HUES48 (cell line): ENCODE results near the gene DZIP1.
"Not testable (repeated sequence)": the region's sequence is repeated elsewhere in the genome, so short reads cannot be mapped to it uniquely, and the experiment has no call there.

Source experiments
- H3K27ac ChIP-seq: one replicate; pipeline ENCODE4 v1.7.0; 2013; ENCODE audit warnings: low read depth, low read length, inconsistent platforms
- H3K27me3 ChIP-seq: 2 replicates; pipeline ENCODE4 v1.6.1; 2013; ENCODE audit warnings: mild to moderate bottlenecking, low read length; ENCODE audit not compliant: control insufficient read depth, insufficient read depth
- H3K36me3 ChIP-seq: 2 replicates; pipeline ENCODE4 v1.6.1; 2013; ENCODE audit warnings: low read length; ENCODE audit not compliant: control insufficient read depth, insufficient read depth
- H3K4me1 ChIP-seq: 2 replicates; pipeline ENCODE4 v1.6.1; 2013; ENCODE audit warnings: mild to moderate bottlenecking, low read length; ENCODE audit not compliant: control insufficient read depth, insufficient read depth
- H3K4me3 ChIP-seq: 2 replicates; pipeline ENCODE4 v1.5.1; 2013; ENCODE audit warnings: mild to moderate bottlenecking, low read depth, low read length
- H3K9ac ChIP-seq: 2 replicates; pipeline ENCODE4 v1.6.1; 2013; ENCODE audit warnings: mild to moderate bottlenecking, low read depth, low read length, moderate library complexity
- H3K9me3 ChIP-seq: 2 replicates; pipeline ENCODE4 v1.6.1; 2013; ENCODE audit warnings: low read length; ENCODE audit not compliant: control insufficient read depth, insufficient read depth

Gene DZIP1

DNA sequence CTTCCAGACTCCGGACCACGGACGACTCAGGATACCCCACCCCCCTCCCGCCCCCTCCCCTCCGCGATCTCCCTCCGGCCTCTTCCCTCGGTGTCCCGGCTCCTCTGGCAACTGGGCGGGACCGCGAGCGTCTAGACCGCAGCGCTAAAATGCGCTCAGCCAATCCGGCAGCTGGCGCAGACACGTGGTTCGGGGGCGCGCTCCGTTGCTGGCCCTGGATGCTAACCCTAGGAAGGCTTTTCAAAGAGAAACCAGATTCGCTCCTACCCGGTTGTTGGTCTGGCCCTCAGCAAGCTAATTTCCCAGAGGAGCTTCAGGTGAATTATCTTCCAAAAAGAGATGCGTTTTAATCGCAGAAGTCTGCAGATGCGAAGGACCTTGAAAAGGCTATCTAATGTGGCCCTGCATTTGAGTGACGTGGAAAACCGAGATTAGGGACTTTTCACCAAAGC is at the start of gene DZIP1:
Gene DZIP1 (minus strand): TSS at position 106 of the 452 bp plus-strand sequence. CDS start 2,677 bp downstream, outside the sequence.
- peaks cover 17% of the 10 kb centered on the region for H3K27me3 ChIP-seq
- H3K36me3 ChIP-seq: peaks cover 9% of the 10 kb centered on the region
- peak within 1 kb of the TSS; percentile 36 for H3K9ac ChIP-seq
- H3K9me3 ChIP-seq: no peaks in the 10 kb centered on the region
- peaks cover 26% of the 10 kb centered on the region for H3K4me1 ChIP-seq
- H3K4me3 ChIP-seq: peak within 1 kb of the TSS; percentile 66
- H3K27ac ChIP-seq: peak within 1 kb of the TSS; percentile 72

DNA sequence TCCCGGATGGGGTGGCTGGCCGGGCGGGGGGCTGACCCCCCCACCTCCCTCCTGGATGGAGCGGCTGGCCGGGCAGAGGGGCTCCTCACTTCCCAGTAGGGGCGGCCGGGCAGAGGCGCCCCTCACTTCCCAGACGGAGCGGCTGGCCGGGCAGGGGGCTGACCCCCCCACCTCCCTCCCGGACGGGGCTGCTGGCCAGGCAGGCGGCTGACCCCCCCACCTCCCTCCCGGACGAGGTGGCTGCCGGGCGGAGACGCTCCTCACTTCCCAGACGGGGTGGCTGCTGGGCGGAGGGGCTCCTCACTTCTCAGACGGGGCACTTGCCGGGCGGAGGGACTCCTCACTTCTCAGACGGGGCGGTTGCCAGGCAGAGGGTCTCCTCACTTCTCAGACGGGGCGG is 46.5 kb upstream of the DZIP1 start:
- not testable (repeated sequence) for H3K4me1 ChIP-seq, H3K27ac ChIP-seq, H3K9me3 ChIP-seq, H3K4me3 ChIP-seq, H3K27me3 ChIP-seq, H3K36me3 ChIP-seq, H3K9ac ChIP-seq

- Histone ChIP-seq H3K36me3 (no peaks in the 10 kb centered on the region), H3K27me3 (no peaks in the 10 kb centered on the region), H3K9me3 (no peaks in the 10 kb centered on the region), H3K9ac (no peak overlapping the region), H3K27ac (no peak overlapping the region), H3K4me1 (peaks cover 4% of the 10 kb centered on the region; the same call in 1 of the 2 replicates), H3K4me3 (no peak overlapping the region)
These were observed 45.0 kb upstream of the DZIP1 start for GRCh38 chr13:95689582-95689926.

GRCh38 chr13:95684960-95685359 is 40.5 kb upstream of the DZIP1 start:
- not testable (repeated sequence) for H3K4me3 ChIP-seq, H3K9ac ChIP-seq, H3K27me3 ChIP-seq, H3K36me3 ChIP-seq, H3K9me3 ChIP-seq
- H3K27ac ChIP-seq: peak overlapping the region; percentile 44
- H3K4me1 ChIP-seq: peaks cover 10% of the 10 kb centered on the region; the same call in 1 of the 2 replicates

- Histone ChIP-seq H3K9me3 (no peaks in the 10 kb centered on the region), H3K4me3 (no peak overlapping the region), H3K9ac (no peak overlapping the region), H3K27ac (peak overlapping the region; percentile 44), H3K27me3 (no peaks in the 10 kb centered on the region), H3K4me1 (peaks cover 10% of the 10 kb centered on the region; the same call in 1 of the 2 replicates), H3K36me3 (no peaks in the 10 kb centered on the region)
These were observed 39.9 kb upstream of the DZIP1 start for GRCh38 chr13:95684418-95684817.

DNA sequence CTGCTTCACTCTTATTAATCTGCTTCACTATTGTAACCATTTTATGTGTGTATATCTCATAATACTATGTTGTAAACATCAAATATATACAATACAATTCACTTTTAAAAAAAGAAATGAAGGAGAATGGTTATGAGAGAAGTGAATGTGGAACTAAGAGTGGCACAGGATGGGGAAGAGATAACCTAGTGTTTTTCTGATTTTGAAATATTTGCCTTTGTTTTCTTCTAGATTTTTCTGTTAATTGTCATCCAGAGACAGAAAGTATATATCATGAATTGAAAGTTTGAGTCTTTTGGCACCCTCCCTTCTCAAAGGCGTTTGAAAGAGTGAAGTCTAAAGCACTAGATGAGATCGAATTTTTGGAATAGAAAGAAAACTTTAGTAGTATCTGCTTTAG is 35.2 kb upstream of the DZIP1 start:
- H3K9ac ChIP-seq: no peak overlapping the region
- no peaks in the 10 kb centered on the region for H3K9me3 ChIP-seq
- no peaks in the 10 kb centered on the region for H3K27me3 ChIP-seq
- no peak overlapping the region for H3K27ac ChIP-seq
- H3K4me1 ChIP-seq: peaks cover 22% of the 10 kb centered on the region; the same call in 1 of the 2 replicates
- H3K4me3 ChIP-seq: no peak overlapping the region
- no peaks in the 10 kb centered on the region for H3K36me3 ChIP-seq

- Histone ChIP-seq H3K36me3 (no peaks in the 10 kb centered on the region), H3K4me1 (peaks cover 15% of the 10 kb centered on the region; the same call in 1 of the 2 replicates), H3K9me3 (no peaks in the 10 kb centered on the region), H3K27ac (no peak overlapping the region), H3K4me3 (no peak overlapping the region), H3K9ac (no peak overlapping the region), H3K27me3 (no peaks in the 10 kb centered on the region)
These were observed 34.5 kb upstream of the DZIP1 start for GRCh38 chr13:95678967-95679366.

DNA sequence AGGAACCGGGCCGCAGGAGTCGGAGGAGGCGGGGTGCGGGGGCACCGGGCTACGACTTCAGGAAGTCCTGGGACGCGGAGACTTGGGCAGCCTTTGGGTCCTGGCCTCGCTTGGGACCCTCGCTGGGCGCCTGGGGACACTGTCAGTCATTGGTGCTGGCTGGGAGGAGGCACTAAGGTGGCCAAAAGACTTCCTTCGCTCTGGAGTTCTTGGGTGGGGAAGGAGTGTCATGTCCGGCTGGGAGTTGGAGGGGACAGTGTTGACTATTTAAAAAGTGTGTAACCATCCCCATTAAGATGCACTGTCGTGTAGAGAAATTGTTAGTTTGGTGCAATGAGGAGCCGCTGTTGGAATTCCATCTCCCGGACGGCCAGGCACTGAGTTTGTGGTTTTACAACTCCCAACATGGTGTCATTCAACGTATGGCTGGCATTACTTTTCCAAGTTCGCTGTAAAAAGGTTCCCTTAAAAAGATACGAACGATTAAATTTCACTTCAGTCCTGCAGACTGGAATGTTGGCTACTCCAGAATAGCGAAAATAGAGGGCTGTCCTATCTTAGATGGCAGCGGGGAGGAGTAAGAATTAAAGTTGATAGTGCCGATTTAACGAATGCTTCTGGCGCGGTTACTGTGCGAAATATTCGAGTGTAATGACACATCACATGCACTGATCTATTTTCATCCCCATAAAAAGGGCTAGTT is 33.2 kb upstream of the DZIP1 start:
- peaks cover 14% of the 10 kb centered on the region; the same call in 1 of the 2 replicates for H3K4me1 ChIP-seq
- no peaks in the 10 kb centered on the region for H3K27me3 ChIP-seq
- H3K4me3 ChIP-seq: peak overlapping the region; percentile 88
- no peaks in the 10 kb centered on the region for H3K36me3 ChIP-seq
- H3K27ac ChIP-seq: peak overlapping the region; percentile 79
- H3K9me3 ChIP-seq: no peaks in the 10 kb centered on the region
- H3K9ac ChIP-seq: peak overlapping the region; percentile 75; the same call in 1 of the 2 replicates

DNA sequence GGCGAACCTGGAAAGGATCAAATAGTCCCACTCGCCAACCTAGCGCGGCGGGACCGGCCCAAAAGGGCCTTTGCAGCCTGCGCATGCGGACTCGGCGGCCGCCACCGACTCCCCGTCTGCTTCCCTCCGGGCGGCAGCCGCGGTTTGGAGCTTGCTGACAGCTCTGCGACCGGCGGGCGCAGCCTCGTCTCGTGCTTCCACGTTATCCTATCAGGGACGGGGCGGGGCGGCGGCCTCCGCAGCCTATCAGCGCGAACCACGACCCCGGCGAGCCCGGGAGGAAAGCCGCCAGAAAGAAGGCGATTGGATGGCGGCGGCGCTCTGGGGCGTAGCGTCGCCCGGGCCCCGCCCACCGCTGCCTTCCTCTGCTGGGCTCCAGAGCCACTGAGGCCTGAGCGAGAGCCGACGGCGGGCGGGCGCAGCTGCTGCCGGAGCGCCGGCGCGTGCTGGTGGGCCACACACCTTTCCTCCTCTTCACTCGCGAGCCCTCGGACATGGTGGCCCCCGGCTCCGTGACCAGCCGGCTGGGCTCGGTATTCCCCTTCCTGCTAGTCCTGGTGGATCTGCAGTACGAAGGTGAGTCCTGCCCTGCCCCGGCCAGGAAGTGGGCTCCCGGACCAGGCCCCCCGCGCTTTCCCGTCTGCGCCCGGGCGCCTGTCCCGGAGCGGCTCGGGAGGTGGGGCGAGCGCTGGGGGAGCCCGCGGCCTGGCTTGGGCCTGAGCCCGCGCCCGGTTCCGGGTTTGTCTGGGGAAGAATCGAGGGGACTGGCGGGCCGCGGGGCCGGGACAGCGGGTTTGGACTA is 32.5 kb upstream of the DZIP1 start, which contains the start of gene DNAJC3:
Gene DNAJC3 (plus strand): TSS at position 378 of the 802 bp plus-strand sequence. CDS start 117 bp downstream, at position 495.
- Histone ChIP-seq H3K36me3 (no peaks in the 10 kb centered on the region), H3K4me3 (peak within 1 kb of the TSS; percentile 88), H3K4me1 (peaks cover 14% of the 10 kb centered on the region; the same call in 1 of the 2 replicates), H3K9me3 (no peaks in the 10 kb centered on the region; the same call in 1 of the 2 replicates), H3K9ac (peak within 1 kb of the TSS; percentile 86), H3K27ac (peak within 1 kb of the TSS; percentile 95), H3K27me3 (no peaks in the 10 kb centered on the region)

- Histone ChIP-seq H3K4me3 (peak overlapping the region; percentile 88), H3K27me3 (no peaks in the 10 kb centered on the region), H3K27ac (peak overlapping the region; percentile 95), H3K9ac (peak overlapping the region; percentile 86), H3K4me1 (peaks cover 14% of the 10 kb centered on the region; the same call in 1 of the 2 replicates), H3K36me3 (no peaks in the 10 kb centered on the region), H3K9me3 (no peaks in the 10 kb centered on the region; the same call in 1 of the 2 replicates)
These were observed 31.7 kb upstream of the DZIP1 start for GRCh38 chr13:95676105-95676761.
